Jurkat, Clone E6-1 (cell line): Measurements from ENCODE around the gene MAU2.

Source experiments
- DNase-seq: peaks from one replicate; pipeline ENCODE4 v3.0.0-alpha.2; 2011; ENCODE audit warnings: low read depth, low spot score
- H3K4me3 ChIP-seq: 2 replicates; pipeline ENCODE4 v1.5.1; 2011; ENCODE audit warnings: mild to moderate bottlenecking, low read length, control low read depth, moderate library complexity

The MAU2 gene

DNA sequence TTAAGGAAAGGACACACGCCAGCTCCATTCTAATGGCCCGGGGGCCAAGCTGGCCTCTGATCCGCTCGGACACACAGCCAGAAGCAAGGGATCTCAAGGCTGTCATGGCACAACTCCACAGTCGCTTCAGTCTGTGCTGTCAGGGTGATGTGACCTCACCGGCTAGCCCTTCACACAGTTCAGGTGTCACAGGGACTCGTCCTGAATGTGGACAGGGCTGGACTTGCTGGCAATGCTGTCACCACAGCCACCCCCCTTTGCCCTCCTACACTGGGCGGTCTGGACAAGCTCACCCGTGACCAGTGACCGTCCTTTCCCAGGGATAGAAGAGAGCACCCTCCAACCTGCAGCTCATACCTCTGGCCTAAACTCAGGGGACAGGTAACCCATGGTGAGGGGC, 15.6 kb upstream of the MAU2 start:
- H3K4me3 ChIP-seq, result no peak overlapping the region
- DNase-seq, result no peak

DNA sequence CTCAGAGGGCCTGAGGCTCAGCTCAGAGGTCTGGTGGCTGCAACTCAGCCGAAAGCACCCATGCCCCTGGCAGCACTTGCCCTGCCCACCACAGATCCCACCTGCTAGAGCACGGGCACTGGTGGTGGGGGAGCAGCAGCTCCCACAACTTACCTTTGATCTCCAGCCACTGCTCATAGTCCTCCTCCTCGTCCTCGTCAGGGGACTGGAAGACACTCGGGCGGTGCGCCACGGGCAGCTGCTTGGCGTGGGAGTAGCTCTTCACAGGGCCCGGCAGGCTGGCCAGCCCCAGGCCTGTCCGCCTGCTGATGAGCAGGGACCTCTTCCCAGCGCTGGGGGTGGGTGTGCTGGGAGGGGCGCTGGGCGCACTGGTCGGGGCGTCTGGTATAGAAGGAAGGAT, 14.9 kb upstream of the MAU2 start:
- H3K4me3 ChIP-seq, result no peak overlapping the region
- no peak for DNase-seq

DNA sequence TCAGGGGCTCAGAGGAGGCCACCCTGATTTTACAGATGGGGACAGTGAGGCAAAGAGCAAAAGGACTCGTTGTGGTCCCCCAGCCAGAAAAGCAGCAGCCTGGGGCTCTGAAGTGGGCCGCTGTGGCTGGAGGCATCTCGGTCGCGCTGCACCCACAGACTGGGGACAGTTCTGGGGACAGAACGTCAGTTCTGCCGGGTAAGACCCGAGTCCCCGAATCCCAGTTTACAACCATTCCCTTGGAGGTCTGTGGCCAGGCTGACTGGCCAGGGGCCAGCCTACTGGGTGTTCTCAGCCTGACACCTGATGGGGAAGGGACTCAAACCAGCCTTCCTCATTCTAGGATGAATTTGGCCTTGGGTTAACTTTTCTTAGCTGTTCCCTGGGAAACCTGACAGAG, 14.4 kb upstream of the MAU2 start:
- H3K4me3 ChIP-seq, result no peak overlapping the region
- DNase-seq, result no peak

DNA sequence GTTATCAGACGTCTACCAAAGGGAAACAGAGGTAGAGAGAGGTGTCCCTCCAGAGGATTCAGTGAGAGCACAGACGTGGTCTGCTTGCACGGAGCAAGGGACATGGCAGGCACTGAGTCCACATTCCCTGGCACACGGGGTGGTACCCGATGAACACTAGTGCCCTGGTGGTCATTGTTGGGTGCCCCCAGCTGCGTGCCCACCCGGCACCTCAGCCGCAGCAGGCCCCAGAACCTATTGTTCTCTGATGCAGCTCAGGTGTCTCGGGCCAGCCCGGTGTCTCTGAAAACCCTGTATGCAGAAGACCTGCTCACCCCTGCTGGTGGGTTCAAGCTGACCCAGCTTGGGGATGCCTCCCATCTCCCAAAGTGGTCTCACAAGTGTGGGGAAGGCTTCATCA, 12.3 kb upstream of the MAU2 start:
- DNase-seq, result no peak
- H3K4me3 ChIP-seq, result no peak overlapping the region

DNA sequence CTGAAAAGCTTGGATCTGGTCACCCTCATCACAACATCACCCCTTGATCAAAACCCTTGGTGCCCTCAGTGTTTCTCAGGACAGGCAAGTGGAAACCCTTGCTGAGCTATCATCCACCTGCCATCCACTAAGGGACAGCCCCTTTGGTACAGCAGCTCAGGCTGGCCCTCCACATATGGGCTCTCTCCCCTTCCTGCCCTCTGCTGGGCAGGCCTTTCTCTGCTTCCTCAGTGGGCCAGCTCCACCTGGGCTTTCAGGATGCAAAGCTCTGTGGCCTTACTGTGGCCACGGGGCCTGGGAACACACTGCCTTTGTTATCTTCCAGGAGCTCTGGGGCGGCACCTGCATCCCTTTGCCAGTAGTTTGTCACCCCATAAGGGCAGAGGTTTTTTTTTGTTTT, 5.2 kb upstream of the MAU2 start:
- DNase-seq, result no peak
- H3K4me3 ChIP-seq, result no peak overlapping the region

GRCh38 chr19:19316082-19316481, 4.5 kb upstream of the MAU2 start:
- DNase-seq, result no peak
- H3K4me3 ChIP-seq, result no peak overlapping the region

DNA sequence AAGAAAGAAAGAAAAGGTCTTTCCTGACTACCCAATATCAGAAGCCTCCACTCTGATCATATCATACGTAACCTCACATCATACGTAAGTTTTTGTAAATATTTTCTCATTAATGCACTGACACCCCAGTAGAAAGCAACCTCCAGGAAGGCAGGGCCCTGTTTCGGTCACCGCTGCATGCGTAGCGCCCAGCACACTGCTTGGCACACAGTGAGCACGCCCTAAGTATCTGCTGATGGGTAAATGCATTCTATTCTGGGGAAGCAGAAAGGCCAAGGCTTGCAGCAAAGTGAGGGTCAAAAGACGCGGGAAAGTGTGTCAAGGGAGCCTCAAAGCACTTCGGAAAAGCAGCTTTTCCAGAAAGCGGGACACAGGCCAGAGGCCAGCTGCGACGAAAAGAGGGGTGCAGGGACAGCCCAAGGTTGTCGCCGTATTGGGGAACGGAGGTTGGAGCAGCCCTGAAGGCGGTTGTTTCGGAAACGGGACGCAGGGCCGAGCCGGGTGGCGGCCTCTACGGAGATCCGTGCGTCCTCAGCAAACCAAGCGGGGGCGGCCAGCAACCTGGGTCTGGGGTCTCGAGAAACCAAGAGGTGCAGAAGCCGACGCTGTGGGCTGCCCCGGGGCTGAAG, 783 bp upstream of the MAU2 start:
- DNase-seq, result no peak

DNA sequence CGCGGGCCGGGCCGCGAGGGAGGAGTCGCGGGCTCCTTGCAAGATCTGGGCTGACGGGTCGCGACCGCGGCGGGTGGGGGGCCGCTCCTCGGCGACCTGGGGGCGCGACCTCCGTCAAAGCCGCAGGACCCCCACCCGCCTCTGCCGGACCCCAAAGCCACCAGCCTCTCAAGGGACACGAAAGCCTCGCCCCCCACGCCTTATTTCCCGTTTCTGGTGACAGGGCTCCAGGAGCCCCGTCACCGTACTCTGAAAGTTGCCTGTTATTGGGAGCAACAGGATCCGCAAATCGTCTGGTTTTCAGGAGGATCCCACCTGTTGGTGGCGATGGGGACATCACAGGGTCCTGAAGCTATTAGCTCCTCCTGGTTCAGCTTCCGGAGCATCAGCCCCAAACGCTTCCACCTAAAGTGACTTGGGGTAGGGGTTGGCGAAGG, 530 bp downstream of the MAU2 start:
- DNase-seq, result peak; percentile 32

More for the DNA sequence above, 783 bp upstream of the MAU2 start:
- H3K4me3 ChIP-seq, result peak overlapping the region; percentile 96

GRCh38 chr19:19324059-19324770, 3.6 kb downstream of the MAU2 start:
- H3K4me3 ChIP-seq, result no peak overlapping the region
- DNase-seq, result no peak

More for the DNA sequence above, 530 bp downstream of the MAU2 start:
- H3K4me3 ChIP-seq, result peak overlapping the region; percentile 96

DNA sequence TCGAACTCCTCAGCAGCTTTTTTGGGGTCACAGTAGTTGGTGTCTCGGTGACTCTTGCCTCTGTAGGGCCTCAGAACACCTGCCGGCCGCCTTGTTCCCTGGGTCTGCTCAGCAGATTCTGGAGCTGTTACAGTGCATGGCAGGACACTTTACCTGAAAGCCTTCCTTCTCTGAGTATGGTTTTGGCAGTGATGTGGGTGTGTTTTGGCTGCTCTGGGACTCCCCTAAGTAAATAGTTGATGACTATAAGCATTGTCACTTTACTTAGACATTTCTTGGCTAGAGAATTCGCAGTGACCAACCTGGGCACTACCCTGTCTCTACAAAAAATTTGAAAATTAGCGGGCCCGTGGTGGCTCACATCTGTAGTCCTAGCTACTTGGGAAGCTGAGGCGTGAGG, 7.0 kb downstream of the MAU2 start:
- DNase-seq, result no peak
- no peak overlapping the region for H3K4me3 ChIP-seq

GRCh38 chr19:19329126-19329525, 8.5 kb downstream of the MAU2 start:
- DNase-seq, result no peak
- no peak overlapping the region for H3K4me3 ChIP-seq

DNA sequence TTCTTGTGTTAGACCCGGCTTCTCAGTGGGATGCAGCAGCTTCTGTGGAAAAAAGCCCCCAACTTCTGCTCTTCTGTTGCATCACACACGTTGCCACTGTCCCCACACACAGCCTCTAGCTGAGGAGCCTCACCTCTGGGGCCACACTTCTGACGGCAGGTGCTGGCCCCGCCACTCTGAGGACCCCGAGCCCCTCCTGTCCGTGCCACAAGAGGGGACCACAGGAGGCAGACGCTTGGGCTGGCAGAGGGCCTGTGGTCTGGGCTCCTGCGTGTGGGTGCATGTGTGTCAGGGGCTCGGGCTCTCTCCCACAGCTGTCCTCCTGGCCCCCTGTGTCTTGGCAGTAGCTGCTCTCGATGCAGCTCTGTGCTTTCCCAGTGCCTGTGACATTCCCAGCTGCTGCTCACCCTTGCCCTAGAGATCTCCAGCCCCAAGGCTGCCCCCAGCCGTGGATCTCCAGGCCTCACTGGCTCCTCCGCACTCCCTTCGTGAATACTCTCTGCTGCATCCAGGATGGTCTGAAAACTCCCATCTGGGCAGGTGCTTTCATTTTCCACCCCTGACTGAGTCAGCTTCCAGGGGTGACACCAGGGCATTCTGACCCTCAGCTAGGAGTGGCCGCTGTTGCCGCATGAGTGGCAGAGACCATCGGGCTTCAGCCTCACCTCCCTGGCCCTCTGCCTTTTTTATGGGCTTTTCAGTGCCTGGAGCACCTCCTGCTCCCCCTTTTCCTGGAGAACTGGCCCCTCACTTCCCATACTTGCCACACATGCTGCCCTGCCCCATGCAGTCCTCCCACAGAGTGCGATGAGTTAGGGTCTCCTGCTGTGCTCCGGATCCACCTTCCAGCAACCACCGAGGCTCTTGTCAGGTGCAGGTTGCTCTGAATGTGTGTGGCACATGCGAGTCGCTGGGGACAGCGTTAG, 13.7 kb downstream of the MAU2 start:
- no peak for DNase-seq
- no peak overlapping the region for H3K4me3 ChIP-seq

DNA sequence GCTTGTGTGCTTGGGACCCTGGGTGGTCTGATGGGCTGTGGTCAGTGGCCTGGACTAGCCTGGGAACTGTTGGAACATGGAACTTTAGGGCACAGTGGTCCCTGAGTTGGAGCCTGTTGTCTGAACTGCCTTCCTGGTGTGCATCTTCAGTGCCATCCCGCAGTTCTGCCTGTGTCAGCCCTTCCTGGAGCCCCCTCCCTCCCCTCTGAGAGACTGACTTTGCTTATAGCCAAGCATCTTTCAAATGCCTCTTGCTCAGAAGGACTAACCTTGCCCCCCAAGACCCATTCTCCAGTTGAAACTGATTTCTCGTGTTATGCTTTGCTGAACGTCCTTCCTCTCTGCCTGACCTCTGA, 14.3 kb downstream of the MAU2 start:
- H3K4me3 ChIP-seq, result no peak overlapping the region
- no peak for DNase-seq

- no peak overlapping the region for H3K4me3 ChIP-seq
- DNase-seq, result no peak
Observed at GRCh38 chr19:19335408-19336158, 15.0 kb downstream of the MAU2 start.

- DNase-seq, result no peak
- no peak overlapping the region for H3K4me3 ChIP-seq
Observed at GRCh38 chr19:19336597-19336996, 16.0 kb downstream of the MAU2 start.

DNA sequence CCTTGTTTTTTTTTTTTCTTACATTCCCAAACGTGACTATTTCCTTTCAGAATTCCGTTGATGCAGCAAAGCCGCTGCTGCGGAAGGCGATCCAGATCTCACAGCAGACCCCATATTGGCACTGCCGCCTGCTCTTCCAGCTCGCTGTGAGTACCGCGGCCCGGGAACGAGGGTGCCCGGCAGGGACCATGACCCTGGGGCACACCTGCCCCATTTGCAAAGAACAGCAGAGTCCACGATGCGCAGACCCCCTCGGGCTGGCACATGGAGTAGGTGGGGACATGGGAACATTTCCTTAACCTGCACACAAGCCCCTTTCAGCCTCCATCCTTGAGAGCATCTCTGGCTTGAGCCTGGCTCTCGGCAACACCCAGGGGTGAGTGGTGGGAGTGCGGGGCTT, 16.5 kb downstream of the MAU2 start:
- H3K4me3 ChIP-seq, result no peak overlapping the region
- no peak for DNase-seq

- no peak overlapping the region for H3K4me3 ChIP-seq
- DNase-seq, result no peak
Observed at GRCh38 chr19:19338082-19338481, 17.5 kb downstream of the MAU2 start.

- no peak for DNase-seq
- no peak overlapping the region for H3K4me3 ChIP-seq
Observed at GRCh38 chr19:19341026-19341425, 20.4 kb downstream of the MAU2 start.
